Chondrocyte (in vitro differentiated cells): ENCODE results near the gene ANKRD17. TPM values are rescaled to one million over a fixed set of nuclear protein-coding genes. Genes with fewer than 3 reads are reported as not detected.

Source experiments
- DNase-seq: peaks from one replicate; pipeline ENCODE4 v3.0.0; 2021; ENCODE audit warnings: mixed read lengths, low spot score
- H3K27ac Mint-ChIP-seq: one replicate; pipeline ENCODE4 v1.8.0; 2021; ENCODE audit warnings: mild to moderate bottlenecking, moderate library complexity, mixed read lengths; ENCODE audit not compliant: unreplicated experiment
- H3K27me3 Mint-ChIP-seq: 2 replicates; pipeline ENCODE4 v1.8.0; 2021; ENCODE audit warnings: low read depth, mixed read lengths
- H3K36me3 Mint-ChIP-seq: 2 replicates; pipeline ENCODE4 v1.8.0; 2021; ENCODE audit warnings: low read depth, mixed read lengths
- H3K4me1 Mint-ChIP-seq: 2 replicates; pipeline ENCODE4 v1.8.0; 2021; ENCODE audit warnings: low read depth, mild to moderate bottlenecking, mixed read lengths
- H3K4me3 Mint-ChIP-seq: one replicate; pipeline ENCODE4 v1.8.0; 2021; ENCODE audit warnings: mild to moderate bottlenecking, moderate library complexity, mixed read lengths; ENCODE audit not compliant: unreplicated experiment
- H3K9me3 Mint-ChIP-seq: 2 replicates; pipeline ENCODE4 v1.8.0; 2021; ENCODE audit warnings: low read depth, mixed read lengths
- total RNA-seq: library from RNA; stranded (reverse); gene quantifications from 3 replicates; pipeline ENCODE4 v1.2.1, GENCODE V29; 2021
- TF ChIP-seq, protein P1 (sequence below): fragments of 200-600 bp; sonication (generic); IDR thresholded peaks from 2 replicates; pipeline ENCODE4 v1.5.0; 2021; ENCODE audit warnings: antibody characterized with exemption, mild to moderate bottlenecking, moderate library complexity

The ANKRD17 gene
- total RNA-seq, 1 donor from 2014 or later, result 55.1 TPM

DNA sequence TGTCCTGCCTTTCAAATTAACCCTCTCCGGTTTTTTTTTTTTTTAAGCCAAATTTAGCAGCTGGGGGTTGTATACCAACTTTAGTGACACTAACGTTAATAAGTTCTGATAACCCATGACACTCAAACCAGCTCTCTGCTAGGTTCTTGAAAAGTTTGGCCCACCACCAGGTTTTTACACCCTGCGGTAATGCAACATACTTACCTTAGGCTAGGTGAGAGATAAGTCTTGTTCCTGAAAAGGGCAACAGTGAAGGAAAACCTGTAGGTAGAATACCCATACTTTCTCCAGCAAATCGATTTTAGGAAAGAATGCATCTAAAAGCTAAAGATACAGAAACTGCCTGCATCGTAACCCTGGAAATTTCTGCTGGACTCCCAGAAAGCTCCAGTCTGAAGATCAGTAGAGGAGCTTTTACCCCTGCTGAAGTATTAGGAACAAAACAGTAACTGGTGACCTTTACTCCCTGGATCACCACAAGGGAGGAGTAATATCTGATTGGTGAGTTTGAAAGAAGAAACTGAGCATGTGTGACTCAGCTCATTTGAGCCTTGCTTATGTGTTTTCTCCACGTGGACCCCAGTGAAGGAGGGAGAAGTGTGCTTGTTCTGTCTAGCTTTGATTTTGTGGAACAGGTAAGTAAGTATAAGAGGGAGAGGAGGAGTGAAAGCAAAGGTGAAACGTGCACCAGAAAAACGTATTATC lies 154.6 kb downstream of the ANKRD17 start:
- no peak for DNase-seq
- Mint-ChIP-seq H3K36me3 (peaks cover 22% of the 10 kb centered on the region), H3K4me3 (no peak overlapping the region), H3K9me3 (no peaks in the 10 kb centered on the region), H3K27me3 (no peaks in the 10 kb centered on the region), H3K27ac (no peak overlapping the region), H3K4me1 (no peaks in the 10 kb centered on the region)
- TF ChIP-seq, protein P1, sequence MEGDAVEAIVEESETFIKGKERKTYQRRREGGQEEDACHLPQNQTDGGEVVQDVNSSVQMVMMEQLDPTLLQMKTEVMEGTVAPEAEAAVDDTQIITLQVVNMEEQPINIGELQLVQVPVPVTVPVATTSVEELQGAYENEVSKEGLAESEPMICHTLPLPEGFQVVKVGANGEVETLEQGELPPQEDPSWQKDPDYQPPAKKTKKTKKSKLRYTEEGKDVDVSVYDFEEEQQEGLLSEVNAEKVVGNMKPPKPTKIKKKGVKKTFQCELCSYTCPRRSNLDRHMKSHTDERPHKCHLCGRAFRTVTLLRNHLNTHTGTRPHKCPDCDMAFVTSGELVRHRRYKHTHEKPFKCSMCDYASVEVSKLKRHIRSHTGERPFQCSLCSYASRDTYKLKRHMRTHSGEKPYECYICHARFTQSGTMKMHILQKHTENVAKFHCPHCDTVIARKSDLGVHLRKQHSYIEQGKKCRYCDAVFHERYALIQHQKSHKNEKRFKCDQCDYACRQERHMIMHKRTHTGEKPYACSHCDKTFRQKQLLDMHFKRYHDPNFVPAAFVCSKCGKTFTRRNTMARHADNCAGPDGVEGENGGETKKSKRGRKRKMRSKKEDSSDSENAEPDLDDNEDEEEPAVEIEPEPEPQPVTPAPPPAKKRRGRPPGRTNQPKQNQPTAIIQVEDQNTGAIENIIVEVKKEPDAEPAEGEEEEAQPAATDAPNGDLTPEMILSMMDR, result no peak

DNA sequence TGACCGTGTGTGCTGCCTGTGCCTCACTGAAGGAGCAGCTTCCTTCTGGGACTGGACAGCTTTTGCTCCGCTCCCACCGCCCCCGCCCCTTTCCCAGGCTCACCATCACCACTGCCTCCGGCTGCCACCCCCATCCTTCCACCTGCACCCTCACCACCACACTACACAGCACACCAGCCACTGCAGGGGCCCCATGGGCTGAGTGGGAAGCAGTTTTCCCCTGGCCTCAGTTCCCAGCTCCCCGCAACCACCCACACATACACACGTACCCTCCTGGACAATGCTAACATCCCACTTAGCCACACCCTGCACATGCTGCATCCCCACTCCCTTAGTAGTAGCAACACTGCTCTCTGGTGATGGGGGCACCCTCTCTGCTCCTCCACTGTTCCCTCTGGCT lies 159.5 kb downstream of the ANKRD17 start:
- no peaks in the 10 kb centered on the region for H3K27me3 Mint-ChIP-seq
- no peak overlapping the region for H3K27ac Mint-ChIP-seq
- H3K4me1 Mint-ChIP-seq, result no peaks in the 10 kb centered on the region
- no peak overlapping the region for H3K4me3 Mint-ChIP-seq
- TF ChIP-seq, protein P1, result no peak
- no peak for DNase-seq
- peaks cover 27% of the 10 kb centered on the region for H3K36me3 Mint-ChIP-seq
- no peaks in the 10 kb centered on the region for H3K9me3 Mint-ChIP-seq

DNA sequence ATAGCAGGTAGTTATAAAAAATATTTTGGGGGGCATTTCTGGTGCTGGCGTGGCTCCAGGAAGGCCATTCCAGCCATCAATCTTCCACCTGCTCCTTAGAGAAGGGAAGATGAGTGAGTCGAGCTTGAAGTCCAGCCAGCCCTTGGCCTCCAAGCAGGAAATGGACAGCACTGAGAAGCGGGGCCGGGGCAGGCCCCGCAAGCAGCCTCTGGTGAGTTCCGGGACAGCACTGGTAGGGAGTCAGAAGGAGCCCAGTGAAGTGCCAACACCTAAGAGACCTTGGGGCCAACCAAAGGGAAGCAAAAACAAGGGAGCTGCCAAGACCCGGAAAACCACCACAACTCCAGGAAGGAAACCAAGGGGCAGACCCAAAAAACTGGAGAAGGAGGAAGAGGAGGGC lies 159.9 kb downstream of the ANKRD17 start:
- no peaks in the 10 kb centered on the region for H3K4me1 Mint-ChIP-seq
- peaks cover 27% of the 10 kb centered on the region for H3K36me3 Mint-ChIP-seq
- no peaks in the 10 kb centered on the region for H3K9me3 Mint-ChIP-seq
- TF ChIP-seq, protein P1, result no peak
- H3K27me3 Mint-ChIP-seq, result no peaks in the 10 kb centered on the region
- no peak overlapping the region for H3K27ac Mint-ChIP-seq
- no peak overlapping the region for H3K4me3 Mint-ChIP-seq
- DNase-seq, result no peak

DNA sequence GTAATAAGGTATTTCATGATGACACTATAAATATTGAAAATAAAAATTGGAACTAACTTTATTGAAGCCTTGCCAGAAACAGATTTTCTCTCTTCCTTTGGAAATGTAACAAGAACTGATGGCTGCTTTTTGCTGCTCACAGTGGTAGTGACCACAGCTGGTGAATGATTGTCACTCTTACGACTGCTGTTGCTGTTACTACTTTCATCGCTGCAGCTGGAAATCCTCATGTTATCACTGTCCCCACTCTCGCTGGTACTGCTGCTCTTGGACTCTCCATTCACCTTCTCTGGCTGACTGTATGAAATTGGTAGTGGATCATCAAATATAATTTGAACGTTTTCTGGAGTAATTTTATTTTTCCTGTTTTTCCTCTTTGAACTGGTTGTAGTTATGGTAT lies 160.6 kb downstream of the ANKRD17 start:
- TF ChIP-seq, protein P1, result no peak
- no peak overlapping the region for H3K4me3 Mint-ChIP-seq
- H3K4me1 Mint-ChIP-seq, result no peaks in the 10 kb centered on the region
- peaks cover 27% of the 10 kb centered on the region for H3K36me3 Mint-ChIP-seq
- no peaks in the 10 kb centered on the region for H3K9me3 Mint-ChIP-seq
- H3K27me3 Mint-ChIP-seq, result no peaks in the 10 kb centered on the region
- H3K27ac Mint-ChIP-seq, result no peak overlapping the region
- DNase-seq, result no peak

DNA sequence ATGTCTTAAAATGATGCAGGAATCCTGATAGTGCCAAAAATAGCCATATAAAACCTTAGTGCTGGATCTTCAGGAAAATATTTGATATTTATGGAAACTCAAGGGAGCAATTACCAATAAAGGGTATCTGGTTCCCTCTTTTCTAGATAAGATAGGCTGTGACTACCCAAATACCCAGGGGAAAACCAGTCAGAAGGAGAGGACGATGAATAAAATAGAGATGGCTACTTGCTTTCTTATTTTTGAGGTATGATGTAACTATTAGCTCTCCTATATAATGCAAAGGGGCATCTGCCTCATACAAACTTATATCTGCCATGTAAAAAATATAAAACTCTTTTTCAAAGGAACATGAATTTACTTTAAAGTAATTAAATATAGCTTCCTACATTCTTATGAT lies 165.7 kb downstream of the ANKRD17 start:
- H3K9me3 Mint-ChIP-seq, result no peaks in the 10 kb centered on the region
- DNase-seq, result no peak
- no peaks in the 10 kb centered on the region for H3K4me1 Mint-ChIP-seq
- TF ChIP-seq, protein P1, result no peak
- no peaks in the 10 kb centered on the region for H3K27me3 Mint-ChIP-seq
- no peak overlapping the region for H3K4me3 Mint-ChIP-seq
- no peak overlapping the region for H3K27ac Mint-ChIP-seq
- peaks cover 21% of the 10 kb centered on the region for H3K36me3 Mint-ChIP-seq
